ENCODE results near the gene CARM1. TPM values are rescaled to one million over a fixed set of nuclear protein-coding genes. Genes with fewer than 3 reads are reported as not detected.

The CARM1 gene
- total RNA-seq, 3 donors from 2014 or later = 49.1 to 54.3 (median 49.7) TPM

DNA sequence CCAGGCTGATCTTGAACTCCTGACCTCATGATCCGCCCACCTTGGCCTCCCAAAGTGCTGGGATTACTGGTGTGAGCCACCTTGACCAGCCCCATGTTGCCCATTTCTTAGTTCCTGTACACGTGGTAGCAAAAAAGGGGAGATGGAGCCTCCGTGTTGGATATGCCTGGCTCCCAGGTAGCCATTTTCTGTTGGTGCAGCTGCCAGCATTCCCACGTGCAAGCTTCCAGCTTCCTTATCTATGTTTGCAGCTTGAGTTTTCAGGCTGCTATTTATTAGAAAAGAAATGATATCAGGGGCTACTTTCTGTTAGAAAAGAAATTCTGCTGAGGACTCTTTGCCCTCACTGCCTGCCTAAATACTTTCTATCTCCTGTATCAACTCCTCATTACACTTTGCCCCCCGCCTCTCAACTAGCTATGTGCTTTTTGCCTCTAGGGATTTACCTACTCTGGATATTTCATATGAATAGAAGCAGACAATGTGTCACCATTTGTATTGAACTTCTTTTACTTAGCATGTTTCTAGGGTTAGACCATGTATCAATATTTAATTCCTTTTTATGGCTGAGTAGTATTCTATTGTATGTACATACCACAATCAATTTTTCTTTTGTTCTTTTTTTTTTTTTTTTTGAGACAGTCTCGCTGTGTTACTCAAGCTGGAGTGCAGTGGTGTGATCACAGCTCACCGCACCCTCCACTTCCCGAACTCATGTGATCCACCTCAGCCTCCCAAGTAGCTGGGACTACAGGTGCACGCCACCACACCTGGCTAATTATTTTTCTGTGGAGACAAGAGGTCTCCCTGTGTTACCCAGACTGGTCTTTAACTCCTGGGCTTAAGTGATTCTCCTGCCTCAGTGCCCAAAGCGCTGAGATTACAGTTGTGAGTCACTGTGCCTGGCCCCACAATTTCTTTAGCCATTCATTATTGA lies 32.0 kb upstream of the CARM1 start:
- Histone ChIP-seq H3K9me3 (peaks cover 2% of the 10 kb centered on the region), H3K36me3 (ENCODE audit: low read depth) (no peaks in the 10 kb centered on the region), H3K4me1 (ENCODE audit: low read depth) (peaks cover 7% of the 10 kb centered on the region), H3K4me3 (no peak overlapping the region)
- TF ChIP-seq, protein P1, sequence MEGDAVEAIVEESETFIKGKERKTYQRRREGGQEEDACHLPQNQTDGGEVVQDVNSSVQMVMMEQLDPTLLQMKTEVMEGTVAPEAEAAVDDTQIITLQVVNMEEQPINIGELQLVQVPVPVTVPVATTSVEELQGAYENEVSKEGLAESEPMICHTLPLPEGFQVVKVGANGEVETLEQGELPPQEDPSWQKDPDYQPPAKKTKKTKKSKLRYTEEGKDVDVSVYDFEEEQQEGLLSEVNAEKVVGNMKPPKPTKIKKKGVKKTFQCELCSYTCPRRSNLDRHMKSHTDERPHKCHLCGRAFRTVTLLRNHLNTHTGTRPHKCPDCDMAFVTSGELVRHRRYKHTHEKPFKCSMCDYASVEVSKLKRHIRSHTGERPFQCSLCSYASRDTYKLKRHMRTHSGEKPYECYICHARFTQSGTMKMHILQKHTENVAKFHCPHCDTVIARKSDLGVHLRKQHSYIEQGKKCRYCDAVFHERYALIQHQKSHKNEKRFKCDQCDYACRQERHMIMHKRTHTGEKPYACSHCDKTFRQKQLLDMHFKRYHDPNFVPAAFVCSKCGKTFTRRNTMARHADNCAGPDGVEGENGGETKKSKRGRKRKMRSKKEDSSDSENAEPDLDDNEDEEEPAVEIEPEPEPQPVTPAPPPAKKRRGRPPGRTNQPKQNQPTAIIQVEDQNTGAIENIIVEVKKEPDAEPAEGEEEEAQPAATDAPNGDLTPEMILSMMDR (IDR thresholded peaks at IDR 0.05) = no peak
- DNase-seq (no peak), ATAC-seq (no peak)
- intact Hi-C loops (cut with DNase I, micrococcal nuclease) = no loop called here

DNA sequence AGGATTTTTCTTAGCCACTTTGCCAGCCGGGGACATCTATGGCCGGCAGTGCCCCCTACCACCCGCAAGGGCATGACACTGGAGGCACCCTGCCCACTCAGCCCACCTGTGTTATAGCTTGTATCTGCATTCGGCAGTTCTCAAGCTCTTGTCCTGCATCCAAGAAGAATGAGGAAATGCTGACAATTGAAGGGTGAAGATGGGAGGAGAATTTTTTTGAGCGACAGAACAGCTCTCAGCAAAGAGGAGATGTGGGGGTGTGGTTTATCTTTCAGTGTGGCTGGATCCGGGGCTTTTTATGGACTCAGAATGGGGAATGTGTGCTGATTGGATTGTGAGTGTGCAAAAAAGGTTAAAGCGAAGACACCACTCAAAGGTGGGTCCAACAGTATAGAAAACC lies 28.6 kb upstream of the CARM1 start:
- DNase-seq (no peak), ATAC-seq (no peak)
- TF ChIP-seq, protein P1 (IDR thresholded peaks at IDR 0.05) = no peak
- Histone ChIP-seq H3K36me3 (ENCODE audit: low read depth) (no peaks in the 10 kb centered on the region), H3K4me1 (ENCODE audit: low read depth) (no peaks in the 10 kb centered on the region), H3K4me3 (no peak overlapping the region), H3K9me3 (no peaks in the 10 kb centered on the region)
- intact Hi-C loops (cut with DNase I, micrococcal nuclease) = no loop called here

DNA sequence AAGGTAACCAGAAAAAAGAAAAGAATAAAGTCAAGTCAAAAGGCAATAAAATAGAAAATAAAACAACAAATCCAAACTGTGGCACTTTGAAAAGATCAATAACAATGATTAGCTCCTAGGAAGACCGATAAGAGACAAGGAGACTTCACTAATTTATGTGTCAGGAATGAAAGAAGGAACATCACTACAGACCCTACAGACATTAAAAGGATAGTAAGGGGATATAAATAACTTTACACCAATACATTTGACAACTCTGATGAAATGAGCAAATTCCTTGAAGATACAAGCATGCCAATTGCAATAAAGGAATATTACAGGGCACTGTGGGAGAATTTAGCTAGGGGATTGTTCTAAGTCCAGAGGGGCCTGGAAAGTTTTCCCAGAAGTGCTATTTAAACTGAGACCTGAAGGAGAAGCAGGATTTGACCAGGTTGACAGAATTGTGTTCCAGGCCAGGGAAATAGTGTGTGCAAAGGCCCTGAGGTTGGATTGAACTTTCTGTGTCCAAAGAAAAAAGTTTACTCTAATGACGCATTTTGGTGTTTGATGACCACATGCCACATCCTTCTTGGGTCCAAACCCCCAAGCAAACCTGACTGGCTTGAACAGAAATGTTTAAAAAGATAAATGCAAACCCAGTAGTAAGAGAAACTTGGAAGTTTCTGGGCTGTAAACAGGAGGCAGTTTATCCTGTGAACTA lies 24.7 kb upstream of the CARM1 start:
- H3K4me3 ChIP-seq = no peak overlapping the region
- ATAC-seq (no peak), DNase-seq (no peak)
- TF ChIP-seq, protein P1 (IDR thresholded peaks at IDR 0.05) = no peak
- H3K9me3 ChIP-seq = no peaks in the 10 kb centered on the region
- intact Hi-C loops (cut with DNase I, micrococcal nuclease) = no loop called here
- H3K36me3 ChIP-seq (ENCODE audit: low read depth) = no peaks in the 10 kb centered on the region
- no peaks in the 10 kb centered on the region for H3K4me1 ChIP-seq (ENCODE audit: low read depth)

DNA sequence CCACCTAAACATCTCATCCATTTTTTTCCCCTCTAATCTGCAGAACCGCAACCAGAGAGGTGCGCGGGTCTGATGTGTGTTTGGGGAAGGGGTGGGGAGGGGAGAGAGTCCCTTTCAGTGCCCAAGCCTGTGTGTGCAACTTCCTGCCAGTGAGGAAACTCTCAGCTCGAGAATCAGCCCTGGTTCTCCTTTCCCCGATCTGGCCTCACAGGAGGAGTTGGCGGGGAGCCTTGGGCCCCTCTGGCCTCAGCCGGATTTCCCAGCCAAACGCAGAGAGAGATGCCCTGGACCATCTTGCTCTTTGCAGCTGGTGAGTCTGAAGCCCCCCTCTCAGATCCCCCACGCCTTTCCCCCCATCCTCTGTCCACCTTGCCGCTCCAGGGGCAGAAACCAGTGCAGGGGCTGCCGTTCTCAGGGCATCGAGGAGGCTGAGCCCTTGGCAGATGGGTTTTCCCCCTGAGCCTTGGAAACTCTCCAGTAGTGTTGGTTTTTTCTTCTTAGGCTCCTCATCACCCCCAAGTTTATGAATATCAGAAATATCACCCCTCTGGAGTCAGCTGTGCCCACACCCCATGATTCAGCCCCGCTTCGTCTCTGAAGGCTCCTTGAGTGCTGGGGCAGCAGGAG lies 23.0 kb upstream of the CARM1 start, which contains the start of gene C19orf38:
TSS of gene C19orf38 (plus strand) at position 186 of the 627 bp plus-strand sequence. CDS start at position 280, 94 bp downstream.
- Histone ChIP-seq H3K9me3 (no peaks in the 10 kb centered on the region), H3K4me1 (ENCODE audit: low read depth) (no peaks in the 10 kb centered on the region), H3K4me3 (no peak within 1 kb of the TSS), H3K36me3 (ENCODE audit: low read depth) (no peaks in the 10 kb centered on the region)
- TF ChIP-seq, protein P1 (IDR thresholded peaks at IDR 0.05) = no peak
- DNase-seq = no peak
- ATAC-seq = peak; percentile 50
- intact Hi-C loops (cut with DNase I, micrococcal nuclease) = no loop called here

DNA sequence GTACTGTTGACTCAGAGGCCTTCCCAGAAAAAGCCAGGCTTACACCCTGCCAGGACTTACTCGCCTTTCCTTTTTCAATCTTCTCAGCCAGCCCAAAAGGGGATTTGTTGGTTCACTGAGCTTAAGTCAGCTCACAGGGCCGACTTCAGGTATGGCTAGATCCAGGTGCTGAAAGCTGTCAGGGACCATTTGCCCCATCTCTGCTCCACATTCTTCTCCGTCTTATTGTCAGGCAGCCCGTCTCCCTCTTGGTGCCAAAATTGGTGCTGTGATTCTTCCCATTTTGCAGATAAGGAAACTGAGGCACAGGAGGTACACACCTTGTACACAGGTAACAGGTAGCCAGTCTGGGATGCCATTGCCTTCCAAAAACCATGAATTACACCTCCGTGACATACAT lies 20.7 kb upstream of the CARM1 start:
- ATAC-seq = no peak
- intact Hi-C loops (cut with DNase I, micrococcal nuclease) = no loop called here

More for the DNA sequence above, 20.7 kb upstream of the CARM1 start:
- Histone ChIP-seq H3K4me3 (no peak overlapping the region), H3K9me3 (no peaks in the 10 kb centered on the region), H3K4me1 (ENCODE audit: low read depth) (no peaks in the 10 kb centered on the region), H3K36me3 (ENCODE audit: low read depth) (no peaks in the 10 kb centered on the region)
- TF ChIP-seq, protein P1 (IDR thresholded peaks at IDR 0.05) = no peak
- no peak for DNase-seq

Measured in mucosa of descending colon (tissue), 3 donors.